ENCODE measurements around the gene RPL15. TPM values are rescaled to one million over a fixed set of nuclear protein-coding genes. Genes with fewer than 3 reads are reported as not detected.

Gene RPL15
- total and polyA plus RNA-seq, 10 of the 15 experiments (the other 5 are each of a cell fraction or from before 2014, with no cell fraction given) = 2,885 to 10,761 (median 4,017) TPM

GRCh38 chr3:23969393-23969792, 52.5 kb downstream of the RPL15 start (continued):
- no peak for TF ChIP-seq IRF4 (IDR thresholded peaks at IDR 0.05; ENCODE audit: low read depth, low read length)
- TF ChIP-seq CREM (IDR thresholded peaks at IDR 0.05; ENCODE audit: low read depth) = no peak
- no peak for TF ChIP-seq HDAC2 (IDR thresholded peaks at IDR 0.05)
- no peak for TF ChIP-seq RAD21 (IDR thresholded peaks at IDR 0.05; ENCODE audit: insufficient read depth, low read depth, low read length)
- TF ChIP-seq ZBTB4 (CRISPR knock-in tag; IDR thresholded peaks at IDR 0.05) = no peak
- TF ChIP-seq NFXL1 (IDR thresholded peaks at IDR 0.05; ENCODE audit: borderline replicate concordance) = no peak
- TF ChIP-seq MXI1 (IDR thresholded peaks at IDR 0.05; ENCODE audit: low read depth, low read length) = no peak
- TF ChIP-seq SIN3A (IDR thresholded peaks at IDR 0.05; ENCODE audit: low read depth, low read length) = no peak
- TF ChIP-seq BHLHE40 (IDR thresholded peaks at IDR 0.05; ENCODE audit: borderline replicate concordance in 1 of 2, low read depth in 2 of 2, low read length in 1 of 2) = no peak

Other genes with a start within 250 kb of the RPL15 start
- gene UBE2E1, start 111.2 kb upstream of the RPL15 start, total RNA-seq (2014; rRNA removed) = 110 and 129 TPM in 2 replicates
- 230 and 236 TPM in 2 replicates for gene UBE2E1, start 111.2 kb upstream of the RPL15 start, total RNA-seq (2014; rRNA removed; fragmentation: Illumina TruSeq; extraction: Trizol)
- gene UBE2E1, start 111.2 kb upstream of the RPL15 start, total RNA-seq (2021) = 162 and 167 TPM in 2 replicates
- 425 and 698 TPM in 2 replicates for gene UBE2E1, start 111.2 kb upstream of the RPL15 start, polyA plus RNA-seq (2011; rRNA removed)
- 282 and 450 TPM in 2 replicates for gene UBE2E1, start 111.2 kb upstream of the RPL15 start, polyA plus RNA-seq (2014; fragmentation: Illumina TruSeq; extraction: Trizol)
- gene UBE2E1, start 111.2 kb upstream of the RPL15 start, polyA plus RNA-seq (2014; fragmentation: Nextera tagmentation; extraction: Ambion mirVana) = 100 to 1,000 TPM; 113 to 128 TPM
- gene UBE2E1, start 111.2 kb upstream of the RPL15 start, polyA plus RNA-seq (2014; rRNA removed) = 159 and 202 TPM in 2 replicates
- gene UBE2E1, start 111.2 kb upstream of the RPL15 start, polyA plus RNA-seq (2016; fragmentation: Nextera tagmentation; extraction: Ambion mirVana) = 10 to 100 TPM; 18.7 to 21.8 TPM
- 11.4 and 11.5 TPM in 2 replicates for gene NKIRAS1, start 142 bp upstream of the RPL15 start, total RNA-seq (2014; rRNA removed)
- gene NKIRAS1, start 142 bp upstream of the RPL15 start, total RNA-seq (2014; rRNA removed; fragmentation: Illumina TruSeq; extraction: Trizol) = 13.8 and 14.2 TPM in 2 replicates
- 7.1 and 7.2 TPM in 2 replicates for gene NKIRAS1, start 142 bp upstream of the RPL15 start, total RNA-seq (2021)
- gene NKIRAS1, start 142 bp upstream of the RPL15 start, polyA plus RNA-seq (2011; rRNA removed) = 7.9 and 12.9 TPM in 2 replicates
- 12.4 and 14.1 TPM in 2 replicates for gene NKIRAS1, start 142 bp upstream of the RPL15 start, polyA plus RNA-seq (2014; fragmentation: Illumina TruSeq; extraction: Trizol)
- gene NKIRAS1, start 142 bp upstream of the RPL15 start, polyA plus RNA-seq (2014; fragmentation: Nextera tagmentation; extraction: Ambion mirVana) = 10 to 100 TPM in 1 of 2 experiments, 1 to 10 TPM in 1; 8.9 to 10.2 TPM
- gene NKIRAS1, start 142 bp upstream of the RPL15 start, polyA plus RNA-seq (2014; rRNA removed) = 6.9 and 9.1 TPM in 2 replicates
- 10 to 100 TPM; 13.6 to 17.9 TPM for gene NKIRAS1, start 142 bp upstream of the RPL15 start, polyA plus RNA-seq (2016; fragmentation: Nextera tagmentation; extraction: Ambion mirVana)
- 2.3 and 2.5 TPM in 2 replicates for gene NR1D2, start 28.2 kb downstream of the RPL15 start, total RNA-seq (2014; rRNA removed)
- gene NR1D2, start 28.2 kb downstream of the RPL15 start, total RNA-seq (2014; rRNA removed; fragmentation: Illumina TruSeq; extraction: Trizol) = 3.7 TPM in 2 replicates
- gene NR1D2, start 28.2 kb downstream of the RPL15 start, total RNA-seq (2021) = 4.5 and 5.3 TPM in 2 replicates
- gene NR1D2, start 28.2 kb downstream of the RPL15 start, polyA plus RNA-seq (2011; rRNA removed) = 3.9 and 5.4 TPM in 2 replicates
- gene NR1D2, start 28.2 kb downstream of the RPL15 start, polyA plus RNA-seq (2014; fragmentation: Illumina TruSeq; extraction: Trizol) = 3.5 and 5.4 TPM in 2 replicates
- 1 to 10 TPM in 1 of 2 experiments, under 1 TPM in 1; 0.98 to 1.5 TPM for gene NR1D2, start 28.2 kb downstream of the RPL15 start, polyA plus RNA-seq (2014; fragmentation: Nextera tagmentation; extraction: Ambion mirVana)
- 1.5 TPM in 2 replicates for gene NR1D2, start 28.2 kb downstream of the RPL15 start, polyA plus RNA-seq (2014; rRNA removed)
- gene NR1D2, start 28.2 kb downstream of the RPL15 start, polyA plus RNA-seq (2016; fragmentation: Nextera tagmentation; extraction: Ambion mirVana) = 1 to 10 TPM in 1 of 2 experiments, under 1 TPM in 1; 0.67 to 2.7 TPM